Endothelial cell of umbilical vein (primary cell): ENCODE data around the gene HSD3B1.

Experiments
- FOS ChIP-seq: IDR thresholded peaks from 2 replicates; pipeline ENCODE4 v1.6.1; 2011; ENCODE audit warnings: mild to moderate bottlenecking, low read length, moderate library complexity, borderline replicate concordance; ENCODE audit not compliant: insufficient read depth
- POLR2A ChIP-seq: IDR thresholded peaks from 2 replicates; pipeline ENCODE4 v1.6.1; 2012; ENCODE audit warnings: low read depth, mild to moderate bottlenecking, control low read depth, low read length
- POLR2AphosphoS5 ChIP-seq: IDR thresholded peaks from 2 replicates; pipeline ENCODE4 v1.6.1; 2012; ENCODE audit warnings: low read depth, mild to moderate bottlenecking, control low read depth, low read length, moderate library complexity; ENCODE audit not compliant: insufficient read depth
- TF ChIP-seq, protein P1 (sequence below), 2 donors: IDR thresholded peaks; 1 replicate in 1 of 2; 2 replicates in 1 of 2; pipeline ENCODE4 v1.5.1; 2011; ENCODE audit warnings: low read length in 2 of 2, mild to moderate bottlenecking in 2 of 2, moderate library complexity in 2 of 2, control low read depth in 1 of 2, inconsistent platforms in 1 of 2, low read depth in 1 of 2; ENCODE audit not compliant: insufficient read depth in 1 of 2; ENCODE audit errors: extremely low read depth in 1 of 2

GRCh38 chr1:119542492-119542946, 35.5 kb downstream of the HSD3B1 start:
- TF ChIP-seq POLR2AphosphoS5 (no peak), POLR2A (no peak), FOS (no peak)
- TF ChIP-seq, protein P1, sequence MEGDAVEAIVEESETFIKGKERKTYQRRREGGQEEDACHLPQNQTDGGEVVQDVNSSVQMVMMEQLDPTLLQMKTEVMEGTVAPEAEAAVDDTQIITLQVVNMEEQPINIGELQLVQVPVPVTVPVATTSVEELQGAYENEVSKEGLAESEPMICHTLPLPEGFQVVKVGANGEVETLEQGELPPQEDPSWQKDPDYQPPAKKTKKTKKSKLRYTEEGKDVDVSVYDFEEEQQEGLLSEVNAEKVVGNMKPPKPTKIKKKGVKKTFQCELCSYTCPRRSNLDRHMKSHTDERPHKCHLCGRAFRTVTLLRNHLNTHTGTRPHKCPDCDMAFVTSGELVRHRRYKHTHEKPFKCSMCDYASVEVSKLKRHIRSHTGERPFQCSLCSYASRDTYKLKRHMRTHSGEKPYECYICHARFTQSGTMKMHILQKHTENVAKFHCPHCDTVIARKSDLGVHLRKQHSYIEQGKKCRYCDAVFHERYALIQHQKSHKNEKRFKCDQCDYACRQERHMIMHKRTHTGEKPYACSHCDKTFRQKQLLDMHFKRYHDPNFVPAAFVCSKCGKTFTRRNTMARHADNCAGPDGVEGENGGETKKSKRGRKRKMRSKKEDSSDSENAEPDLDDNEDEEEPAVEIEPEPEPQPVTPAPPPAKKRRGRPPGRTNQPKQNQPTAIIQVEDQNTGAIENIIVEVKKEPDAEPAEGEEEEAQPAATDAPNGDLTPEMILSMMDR (IDR thresholded peaks at IDR 0.05; ENCODE audit: extremely low read depth in 1 of 2, insufficient read depth in 1 of 2, low read depth in 1 of 2, low read length in 2 of 2) = no peak
